Fibroblast of lung (primary cell): ENCODE measurements around the gene ANGPTL2.

Experiments
- EZH2 ChIP-seq: IDR thresholded peaks from 2 replicates; pipeline ENCODE4 v1.5.1; 2012; ENCODE audit warnings: low read length, control low read depth, mild to moderate bottlenecking; ENCODE audit errors: missing control alignments
- TF ChIP-seq, protein P1 (sequence below), 2 donors: IDR thresholded peaks in 1 of 2; conservative IDR thresholded peaks in 1 of 2; 1 replicate in 1 of 2; 2 replicates in 1 of 2; pipeline ENCODE4 v1.5.1; 2011 to 2012; ENCODE audit warnings: low read length in 2 of 2, control low read depth in 1 of 2, inconsistent platforms in 1 of 2, low read depth in 1 of 2, mild to moderate bottlenecking in 1 of 2

- TF ChIP-seq, protein P1, sequence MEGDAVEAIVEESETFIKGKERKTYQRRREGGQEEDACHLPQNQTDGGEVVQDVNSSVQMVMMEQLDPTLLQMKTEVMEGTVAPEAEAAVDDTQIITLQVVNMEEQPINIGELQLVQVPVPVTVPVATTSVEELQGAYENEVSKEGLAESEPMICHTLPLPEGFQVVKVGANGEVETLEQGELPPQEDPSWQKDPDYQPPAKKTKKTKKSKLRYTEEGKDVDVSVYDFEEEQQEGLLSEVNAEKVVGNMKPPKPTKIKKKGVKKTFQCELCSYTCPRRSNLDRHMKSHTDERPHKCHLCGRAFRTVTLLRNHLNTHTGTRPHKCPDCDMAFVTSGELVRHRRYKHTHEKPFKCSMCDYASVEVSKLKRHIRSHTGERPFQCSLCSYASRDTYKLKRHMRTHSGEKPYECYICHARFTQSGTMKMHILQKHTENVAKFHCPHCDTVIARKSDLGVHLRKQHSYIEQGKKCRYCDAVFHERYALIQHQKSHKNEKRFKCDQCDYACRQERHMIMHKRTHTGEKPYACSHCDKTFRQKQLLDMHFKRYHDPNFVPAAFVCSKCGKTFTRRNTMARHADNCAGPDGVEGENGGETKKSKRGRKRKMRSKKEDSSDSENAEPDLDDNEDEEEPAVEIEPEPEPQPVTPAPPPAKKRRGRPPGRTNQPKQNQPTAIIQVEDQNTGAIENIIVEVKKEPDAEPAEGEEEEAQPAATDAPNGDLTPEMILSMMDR (conservative IDR thresholded peaks at IDR 0.05 in 1 of 2, IDR thresholded peaks at IDR 0.05 in 1 of 2; ENCODE audit: low read depth in 1 of 2, low read length in 2 of 2) = no peak
- no peak for TF ChIP-seq EZH2
Measured at GRCh38 chr9:127058645-127059021, 63.8 kb downstream of the ANGPTL2 start.
